Tibial nerve (tissue), 4 donors: ENCODE results near the gene FLT3.

Source experiments
- CTCF ChIP-seq, 5 experiments: fragments of 200-600 bp in 3 of 5; fragments of 450-650 bp in 2 of 5; sonication (generic) in 3 of 5; IDR thresholded peaks; one replicate each; pipeline ENCODE4 v1.5.1; 2016 to 2019; ENCODE audit warnings: antibody characterized with exemption in 5 of 5, mild to moderate bottlenecking in 3 of 5, moderate library complexity in 2 of 5
- EP300 ChIP-seq, 2 donors: sonication (generic); formaldehyde crosslinking; IDR thresholded peaks; one replicate each; pipeline ENCODE4 v1.6.1; 2017; ENCODE audit warnings: antibody characterized with exemption in 2 of 2, mild to moderate bottlenecking in 1 of 2
- POLR2A ChIP-seq, 2 donors: fragments of 450-650 bp; IDR thresholded peaks; one replicate each; pipeline ENCODE4 v1.6.1; 2017; ENCODE audit warnings: antibody characterized with exemption in 2 of 2, mild to moderate bottlenecking in 2 of 2, moderate library complexity in 2 of 2

GRCh38 chr13:28012896-28013295 is 87.5 kb downstream of the FLT3 start:
- TF ChIP-seq CTCF (IDR thresholded peaks at IDR 0.05) (no peak), POLR2A (IDR thresholded peaks at IDR 0.05) (no peak), EP300 (IDR thresholded peaks at IDR 0.05) (no peak)
